ENCODE data around the gene NMD3. TPM values are rescaled to one million over a fixed set of nuclear protein-coding genes. Genes with fewer than 3 reads are reported as not detected.

The NMD3 gene
- total RNA-seq, 8 experiments from 2014 or later: 45.5 to 115 (median 66.7) TPM

GRCh38 chr3:161236240-161236639 lies 15.1 kb downstream of the NMD3 start:
- 0 to 100% (median 92%) methylated on average over 1 to 2 of the region's 2 CpGs for WGBS, 10 experiments
- Histone ChIP-seq H3K4me3 (no peak overlapping the region), H3K4me1 (replicated peaks in 1 of 2) (no peaks in the 10 kb centered on the region), H3K27ac (no peak overlapping the region)
- in situ Hi-C loops (cut with MboI; ENCODE audit: low pct_unique_long_range_greater_than_20kb in 2 of 9, low sequenced_read_pairs in 9 of 9, unreplicated experiment in 9 of 9): no loop called here
- ATAC-seq (replicated peaks in 6 of 8): peak in 3 of 8 experiments; percentile 51 to 78 (median 74)

DNA sequence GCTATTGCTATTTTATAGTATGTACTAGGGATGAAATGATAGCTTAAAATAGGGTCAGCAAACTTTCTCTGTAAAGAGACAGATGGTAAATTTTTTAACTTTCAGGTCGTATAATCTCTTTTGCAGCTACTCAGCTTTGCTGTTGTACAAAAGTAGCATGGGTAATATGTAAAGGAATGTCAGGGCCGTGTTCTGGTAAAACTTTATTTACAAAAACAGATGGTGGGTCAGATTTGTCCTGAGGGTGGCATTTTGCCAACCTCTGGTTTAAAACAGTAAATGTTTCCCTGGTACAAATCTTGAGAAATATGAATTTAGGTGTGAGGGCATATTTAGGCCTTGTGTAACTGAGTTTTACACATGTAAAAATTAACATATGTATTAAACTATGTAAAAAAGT lies 18.6 kb downstream of the NMD3 start:
- 0 to 100% (median 78%) methylated on average over 1 to 2 of the region's 2 CpGs; no CpG with 5 or more reads in 3 of the 10 experiments for WGBS, 10 experiments
- no peak for ATAC-seq (replicated peaks in 6 of 8)
- no peak overlapping the region for H3K27ac ChIP-seq
- in situ Hi-C loops (cut with MboI; ENCODE audit: low pct_unique_long_range_greater_than_20kb in 2 of 9, low sequenced_read_pairs in 9 of 9, unreplicated experiment in 9 of 9): no loop called here
- H3K4me3 ChIP-seq: no peak overlapping the region
- H3K4me1 ChIP-seq (replicated peaks in 1 of 2): no peaks in the 10 kb centered on the region

GRCh38 chr3:161244538-161244937 lies 23.4 kb downstream of the NMD3 start:
- Histone ChIP-seq H3K4me3 (no peak overlapping the region), H3K4me1 (replicated peaks in 1 of 2) (no peaks in the 10 kb centered on the region), H3K27ac (no peak overlapping the region)
- in situ Hi-C loops (cut with MboI; ENCODE audit: low pct_unique_long_range_greater_than_20kb in 2 of 9, low sequenced_read_pairs in 9 of 9, unreplicated experiment in 9 of 9): no loop called here
- 40 to 83% (median 77%) methylated on average over 1 to 2 of the region's 2 CpGs for WGBS, 10 experiments
- ATAC-seq (replicated peaks in 6 of 8): no peak

- H3K4me3 ChIP-seq: no peak overlapping the region
Measured at GRCh38 chr3:161247049-161247448, 25.9 kb downstream of the NMD3 start.

GRCh38 chr3:161250116-161250515 lies 29.0 kb downstream of the NMD3 start:
- H3K4me1 ChIP-seq (replicated peaks in 1 of 2): no peaks in the 10 kb centered on the region
- H3K27ac ChIP-seq: no peak overlapping the region
- no peak overlapping the region for H3K4me3 ChIP-seq
- 89 to 100% (median 100%) methylated on average over 1 of the region's 1 CpG; no CpG with 5 or more reads in 1 of the 10 experiments for WGBS, 10 experiments
- in situ Hi-C loops (cut with MboI; ENCODE audit: low pct_unique_long_range_greater_than_20kb in 2 of 9, low sequenced_read_pairs in 9 of 9, unreplicated experiment in 9 of 9): no loop called here
- no peak for ATAC-seq (replicated peaks in 6 of 8)

More at GRCh38 chr3:161247049-161247448, 25.9 kb downstream of the NMD3 start:
- no peak for ATAC-seq (replicated peaks in 6 of 8)
- no peak overlapping the region for H3K27ac ChIP-seq
- no peaks in the 10 kb centered on the region for H3K4me1 ChIP-seq (replicated peaks in 1 of 2)
- in situ Hi-C loops (cut with MboI; ENCODE audit: low pct_unique_long_range_greater_than_20kb in 2 of 9, low sequenced_read_pairs in 9 of 9, unreplicated experiment in 9 of 9): no loop called here

GRCh38 chr3:161251716-161252115 lies 30.6 kb downstream of the NMD3 start:
- WGBS, 10 experiments: 83 to 100% (median 100%) methylated on average over 1 to 2 of the region's 2 CpGs
- no peak for ATAC-seq (replicated peaks in 6 of 8)
- no peak overlapping the region for H3K27ac ChIP-seq
- no peaks in the 10 kb centered on the region for H3K4me1 ChIP-seq (replicated peaks in 1 of 2)
- in situ Hi-C loops (cut with MboI; ENCODE audit: low pct_unique_long_range_greater_than_20kb in 2 of 9, low sequenced_read_pairs in 9 of 9, unreplicated experiment in 9 of 9): no loop called here
- H3K4me3 ChIP-seq: no peak overlapping the region

DNA sequence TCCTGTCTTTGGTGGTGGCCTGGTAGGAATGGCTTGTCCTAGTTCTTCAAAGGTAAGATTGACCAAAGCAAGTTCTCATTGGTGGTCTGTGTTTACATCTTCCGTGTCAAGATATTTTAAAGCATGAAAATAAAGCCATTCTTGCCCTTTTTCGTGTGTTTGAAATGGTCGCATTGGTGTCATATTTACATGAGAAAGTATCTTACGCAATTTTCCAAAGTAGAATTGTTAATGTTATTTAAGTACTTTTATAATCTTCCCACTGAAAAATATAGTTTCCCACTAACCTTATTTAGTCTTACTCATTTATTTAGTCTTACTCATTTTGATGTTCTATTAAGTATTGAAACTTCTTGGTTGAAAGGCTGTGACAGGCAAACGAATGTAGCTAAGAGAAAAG lies 31.0 kb downstream of the NMD3 start:
- H3K4me1 ChIP-seq (replicated peaks in 1 of 2): no peaks in the 10 kb centered on the region
- 89 to 100% (median 99%) methylated on average over 1 to 5 of the region's 5 CpGs for WGBS, 10 experiments
- no peak overlapping the region for H3K4me3 ChIP-seq
- in situ Hi-C loops (cut with MboI; ENCODE audit: low pct_unique_long_range_greater_than_20kb in 2 of 9, low sequenced_read_pairs in 9 of 9, unreplicated experiment in 9 of 9): no loop called here
- no peak overlapping the region for H3K27ac ChIP-seq
- no peak for ATAC-seq (replicated peaks in 6 of 8)

DNA sequence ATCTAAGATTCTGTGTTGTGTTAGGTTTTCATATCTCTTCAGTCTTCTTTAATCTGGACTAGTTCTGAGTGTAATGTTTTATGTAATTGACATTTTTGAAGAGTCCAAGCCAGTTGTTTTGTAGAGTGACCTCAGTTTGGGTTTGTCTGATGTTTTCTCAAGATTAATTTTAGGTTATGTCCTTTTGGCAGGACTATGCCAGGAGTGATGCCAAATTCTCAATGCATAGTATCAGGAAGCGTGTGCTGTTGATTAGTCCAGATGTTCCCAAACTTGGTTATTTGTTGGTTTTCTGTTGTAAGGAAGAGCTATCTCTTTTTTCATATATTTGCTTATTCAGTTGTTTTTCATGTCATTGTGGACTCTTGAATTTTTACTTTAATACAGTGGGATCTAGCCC lies 32.6 kb downstream of the NMD3 start:
- no peaks in the 10 kb centered on the region for H3K4me1 ChIP-seq (replicated peaks in 1 of 2)
- no peak overlapping the region for H3K4me3 ChIP-seq
- WGBS, 10 experiments: 80 to 100% (median 100%) methylated on average over 1 of the region's 1 CpG; no CpG with 5 or more reads in 1 of the 10 experiments
- no peak for ATAC-seq (replicated peaks in 6 of 8)
- in situ Hi-C loops (cut with MboI; ENCODE audit: low pct_unique_long_range_greater_than_20kb in 2 of 9, low sequenced_read_pairs in 9 of 9, unreplicated experiment in 9 of 9): no loop called here
- H3K27ac ChIP-seq: no peak overlapping the region

GRCh38 chr3:161254861-161255260 lies 33.8 kb downstream of the NMD3 start:
- in situ Hi-C loops (cut with MboI; ENCODE audit: low pct_unique_long_range_greater_than_20kb in 2 of 9, low sequenced_read_pairs in 9 of 9, unreplicated experiment in 9 of 9): no loop called here
- H3K27ac ChIP-seq: no peak overlapping the region
- H3K4me3 ChIP-seq: no peak overlapping the region
- H3K4me1 ChIP-seq (replicated peaks in 1 of 2): no peaks in the 10 kb centered on the region
- ATAC-seq (replicated peaks in 6 of 8): no peak
- 54 to 100% (median 89%) methylated on average over 1 of the region's 1 CpG; no CpG with 5 or more reads in 4 of the 10 experiments for WGBS, 10 experiments

GRCh38 chr3:161263057-161263456 lies 41.9 kb downstream of the NMD3 start:
- no peak for ATAC-seq (replicated peaks in 6 of 8)
- in situ Hi-C loops (cut with MboI; ENCODE audit: low pct_unique_long_range_greater_than_20kb in 2 of 9, low sequenced_read_pairs in 9 of 9, unreplicated experiment in 9 of 9): no loop called here
- Histone ChIP-seq H3K4me3 (no peak overlapping the region), H3K27ac (no peak overlapping the region), H3K4me1 (replicated peaks in 1 of 2) (no peaks in the 10 kb centered on the region)
- 50 to 100% (median 97%) methylated on average over 1 to 3 of the region's 3 CpGs; no CpG with 5 or more reads in 1 of the 10 experiments for WGBS, 10 experiments

DNA sequence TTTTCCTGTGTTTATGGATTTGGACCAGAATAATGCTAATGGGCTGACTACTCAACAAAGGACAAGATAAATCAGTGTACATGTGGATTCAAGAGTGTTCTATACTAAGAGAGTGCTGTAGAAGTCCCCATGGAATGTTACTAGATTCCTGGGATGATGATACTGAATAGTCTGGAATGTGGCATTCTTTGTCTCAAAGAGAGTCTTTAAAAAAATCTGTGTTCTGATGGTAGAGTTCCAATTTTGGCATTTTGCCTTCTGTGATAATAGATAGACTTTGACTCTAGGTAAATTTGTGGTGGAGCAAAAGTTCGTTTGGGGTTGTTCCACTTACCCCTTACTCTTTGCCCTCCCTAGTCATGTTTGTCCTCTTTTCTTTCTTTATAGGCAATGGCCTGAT lies 43.7 kb downstream of the NMD3 start:
- ATAC-seq (replicated peaks in 6 of 8): peak in 2 of 8 experiments; percentile 39 to 67
- 78 to 91% (median 85%) methylated on average over 1 of the region's 1 CpG; no CpG with 5 or more reads in 4 of the 10 experiments for WGBS, 10 experiments
- no peaks in the 10 kb centered on the region for H3K4me1 ChIP-seq (replicated peaks in 1 of 2)
- no peak overlapping the region for H3K27ac ChIP-seq
- H3K4me3 ChIP-seq: no peak overlapping the region
- in situ Hi-C loops (cut with MboI; ENCODE audit: low pct_unique_long_range_greater_than_20kb in 2 of 9, low sequenced_read_pairs in 9 of 9, unreplicated experiment in 9 of 9): no loop called here

DNA sequence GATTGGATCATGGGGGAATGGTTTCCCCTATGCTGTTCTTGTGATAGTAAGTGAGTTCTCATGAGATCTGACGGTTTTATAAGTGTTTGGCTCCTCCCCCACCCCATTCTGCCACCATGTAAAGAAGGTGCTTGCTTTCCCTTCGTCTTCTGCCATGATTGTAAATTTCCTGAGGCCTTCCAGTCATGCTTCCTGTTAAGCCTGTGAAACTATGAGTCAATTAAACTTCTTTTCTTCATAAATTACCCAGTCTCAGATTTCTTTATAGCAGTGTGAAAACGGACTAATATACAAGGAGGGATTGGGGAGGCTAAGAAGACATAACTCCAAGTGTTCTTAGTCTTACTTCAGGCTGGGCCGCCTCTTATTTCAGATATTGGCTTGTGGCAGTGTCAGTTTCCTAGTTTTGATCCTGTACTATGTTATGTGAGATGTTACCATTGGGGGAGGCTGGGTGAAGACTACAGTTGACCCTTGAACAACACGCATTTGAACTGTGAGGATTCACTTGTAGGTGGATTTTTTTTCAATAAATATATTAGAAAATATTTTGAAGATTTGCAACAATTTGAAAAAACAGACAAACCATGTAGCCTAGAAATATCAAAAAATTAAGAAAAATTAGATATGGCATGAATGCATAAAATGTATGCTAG lies 44.9 kb downstream of the NMD3 start:
- Histone ChIP-seq H3K4me1 (replicated peaks in 1 of 2) (no peaks in the 10 kb centered on the region), H3K4me3 (no peak overlapping the region), H3K27ac (no peak overlapping the region)
- in situ Hi-C loops (cut with MboI; ENCODE audit: low pct_unique_long_range_greater_than_20kb in 2 of 9, low sequenced_read_pairs in 9 of 9, unreplicated experiment in 9 of 9): no loop called here
- no peak for ATAC-seq (replicated peaks in 6 of 8)
- 66 to 100% (median 89%) methylated on average over 1 to 5 of the region's 5 CpGs for WGBS, 10 experiments

DNA sequence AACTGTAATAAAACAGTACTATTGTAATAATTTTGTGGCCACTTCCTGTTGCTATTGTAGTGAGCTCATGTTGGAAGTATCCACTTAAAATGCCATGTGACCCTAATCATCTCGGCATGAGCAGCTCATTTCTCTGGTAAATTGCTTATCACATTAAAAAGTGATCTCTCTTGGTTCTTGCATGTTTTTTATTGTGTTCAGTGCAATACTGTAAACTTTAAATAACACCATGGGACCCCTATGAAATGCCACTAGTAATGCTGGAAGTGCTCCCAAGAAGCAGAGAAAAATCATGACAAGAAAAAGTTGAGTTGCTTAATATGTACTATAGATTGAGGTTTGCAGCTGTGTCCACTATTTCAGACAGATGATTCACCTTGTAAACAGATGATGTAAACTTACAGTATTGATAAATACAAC lies 45.6 kb downstream of the NMD3 start:
- H3K4me3 ChIP-seq: no peak overlapping the region
- no peaks in the 10 kb centered on the region for H3K4me1 ChIP-seq (replicated peaks in 1 of 2)
- 20 to 100% (median 51%) methylated on average over 1 of the region's 1 CpG; no CpG with 5 or more reads in 4 of the 10 experiments for WGBS, 10 experiments
- H3K27ac ChIP-seq: no peak overlapping the region
- in situ Hi-C loops (cut with MboI; ENCODE audit: low pct_unique_long_range_greater_than_20kb in 2 of 9, low sequenced_read_pairs in 9 of 9, unreplicated experiment in 9 of 9): no loop called here
- ATAC-seq (replicated peaks in 6 of 8): peak in 1 of 8 experiments; percentile 56

- WGBS, 10 experiments: 67 to 96% (median 83%) methylated on average over 1 to 3 of the region's 3 CpGs
- Histone ChIP-seq H3K4me1 (replicated peaks in 1 of 2) (no peaks in the 10 kb centered on the region), H3K4me3 (no peak overlapping the region), H3K27ac (no peak overlapping the region)
- in situ Hi-C loops (cut with MboI; ENCODE audit: low pct_unique_long_range_greater_than_20kb in 2 of 9, low sequenced_read_pairs in 9 of 9, unreplicated experiment in 9 of 9): no loop called here
- ATAC-seq (replicated peaks in 6 of 8): no peak
Measured at GRCh38 chr3:161267646-161268045, 46.5 kb downstream of the NMD3 start.

Data from motor neuron (in vitro differentiated cells).